Measurements from ENCODE around the gene C2orf92. TPM values are rescaled to one million over a fixed set of nuclear protein-coding genes. Genes with fewer than 3 reads are reported as not detected.

C2orf92 gene
- total and polyA plus RNA-seq, 5 experiments from 2014 or later: 0.35 to 21.2 (median 1.5) TPM

DNA sequence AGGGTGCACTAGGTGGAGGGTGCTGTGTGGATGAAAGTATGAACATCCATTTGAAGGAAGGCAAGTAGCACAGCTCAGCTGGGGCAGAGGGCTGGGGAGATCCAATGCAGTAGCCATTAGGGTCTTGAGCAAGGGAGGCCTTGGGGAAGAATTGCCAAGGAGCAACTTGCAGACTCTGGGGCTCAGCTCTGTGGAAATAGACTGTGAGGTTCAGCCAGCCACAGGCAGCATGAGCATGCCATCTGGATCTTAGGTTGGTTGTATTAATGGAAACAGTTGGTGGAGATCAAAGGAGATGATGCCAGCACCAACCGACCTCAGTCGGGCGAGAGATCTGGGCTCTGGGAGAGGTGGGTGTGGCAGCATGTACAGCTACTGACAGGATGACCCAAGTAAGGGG, 49.4 kb downstream of the C2orf92 start:
- H3K36me3 Mint-ChIP-seq: peaks cover 5 to 76% (median 44%) of the 10 kb centered on the region in 3 donors
- peak in 3 of 10 donors; percentile 22 to 59 (median 46) for DNase-seq
- POLR2A ChIA-PET: interaction anchor here (0.6 to 12.8 kb wide), 11 partner anchors 9 to 1181 kb away, joined by 3 to 159 read pairs (median 5); partner anchors contain the start of genes ANKRD36B and COX5B

DNA sequence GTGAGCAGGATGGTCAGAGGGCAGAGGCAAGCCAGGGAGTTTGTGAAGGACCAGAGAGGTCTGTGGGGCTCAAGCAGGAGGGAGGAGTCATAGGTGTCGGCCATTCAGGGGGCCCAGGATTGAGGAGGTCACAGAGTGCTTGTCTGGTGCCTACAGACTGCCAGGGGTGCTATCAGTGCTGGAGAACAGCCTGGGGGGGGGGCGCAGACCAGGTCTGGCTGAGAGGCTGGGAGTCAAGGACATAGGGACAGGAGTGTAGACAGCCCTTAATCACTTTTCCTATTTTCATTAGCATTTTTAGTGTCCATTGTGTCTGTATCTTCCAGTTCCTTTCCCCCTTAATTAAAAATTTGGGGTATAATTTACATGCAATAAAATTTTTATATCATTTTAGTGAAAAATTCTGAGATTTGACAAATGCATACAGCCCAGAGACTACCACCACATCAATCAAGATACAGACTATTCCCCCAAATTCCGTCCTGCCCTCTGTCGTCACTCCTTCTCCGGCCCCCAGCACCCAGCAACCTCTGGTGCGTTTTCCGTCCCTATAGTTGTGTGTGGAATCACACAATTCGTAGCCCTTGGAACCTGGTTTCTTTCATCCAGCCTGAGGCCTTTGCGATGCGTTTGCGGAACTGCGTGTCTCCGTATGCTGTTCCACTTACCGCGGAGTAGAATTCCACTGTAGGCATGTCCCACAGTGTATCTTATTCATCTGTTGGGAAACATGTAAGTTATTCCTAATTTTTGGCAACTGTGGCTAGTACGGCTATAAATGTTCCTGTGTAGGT, 50.0 kb downstream of the C2orf92 start:
- ATAC-seq: peak in 1 of 2 donors; percentile 2
- H3K27me3 Mint-ChIP-seq: no peaks in the 10 kb centered on the region
- peak overlapping the region; percentile 93 to 100 (median 99) for H3K27ac Mint-ChIP-seq
- POLR2A ChIA-PET: interaction anchor here (0.6 to 12.8 kb wide), 5 partner anchors 10 to 753 kb away, joined by 4 to 159 read pairs (median 5); partner anchors contain the start of gene COX5B
- H3K9me3 Mint-ChIP-seq: no peaks in the 10 kb centered on the region
- H3K36me3 Mint-ChIP-seq: peaks cover 5 to 82% (median 39%) of the 10 kb centered on the region in 3 donors
- H3K4me1 Mint-ChIP-seq: peaks cover 58 to 86% (median 84%) of the 10 kb centered on the region in 4 donors
- DNase-seq: peak in 1 of 10 donors; percentile 55
- peak overlapping the region; percentile 88 to 99 (median 94) for H3K4me3 Mint-ChIP-seq

More for the DNA sequence above, 49.4 kb downstream of the C2orf92 start:
- H3K4me1 Mint-ChIP-seq: peaks cover 58 to 89% (median 82%) of the 10 kb centered on the region in 4 donors
- peak overlapping the region; percentile 88 to 99 (median 94) for H3K4me3 Mint-ChIP-seq
- H3K27ac Mint-ChIP-seq: peak overlapping the region; percentile 93 to 100 (median 99)
- ATAC-seq: peak; percentile 34 to 35
- no peaks in the 10 kb centered on the region for H3K27me3 Mint-ChIP-seq
- no peaks in the 10 kb centered on the region for H3K9me3 Mint-ChIP-seq

DNA sequence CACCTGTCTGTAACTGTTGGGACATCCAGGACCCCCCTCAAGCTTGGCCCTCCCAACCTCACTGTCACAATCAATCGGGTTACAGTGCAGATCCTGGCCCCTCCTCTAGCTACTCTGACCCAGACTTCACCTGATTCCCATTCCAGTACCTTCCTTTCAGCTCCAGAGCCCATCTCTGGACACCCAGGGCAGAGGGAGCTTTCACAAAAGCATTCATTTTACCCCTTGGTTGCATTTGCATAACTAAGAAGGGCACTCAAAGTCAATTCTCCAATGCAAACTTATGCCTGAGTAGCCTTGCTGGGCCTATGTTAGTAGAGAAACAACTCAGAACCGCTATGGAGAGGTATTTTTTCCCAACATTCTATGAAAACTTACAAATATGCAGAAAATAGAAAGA, 51.2 kb downstream of the C2orf92 start:
- H3K4me3 Mint-ChIP-seq: peak overlapping the region; percentile 36 to 99 (median 73)
- peaks cover 5 to 82% (median 36%) of the 10 kb centered on the region in 3 donors for H3K36me3 Mint-ChIP-seq

DNA sequence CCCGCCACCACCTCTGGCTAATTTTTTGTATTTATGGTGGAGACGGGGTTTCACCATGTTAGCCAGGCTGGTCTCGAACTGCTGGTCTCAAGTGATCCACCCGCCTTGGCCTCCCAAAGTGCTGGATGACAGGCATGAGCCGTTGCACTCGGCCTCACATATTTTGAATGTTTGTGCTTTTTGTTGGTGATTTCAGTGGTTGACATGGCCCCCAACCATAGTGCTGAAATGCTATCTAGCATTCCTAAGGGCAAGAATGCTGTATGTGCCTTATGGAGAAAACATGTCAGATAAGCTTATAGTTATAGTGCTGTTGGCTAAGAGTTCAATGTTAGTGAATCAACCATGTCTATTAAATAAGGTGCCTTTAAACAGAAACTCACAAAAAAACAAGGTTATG, 52.7 kb downstream of the C2orf92 start:
- Mint-ChIP-seq H3K27ac (peak overlapping the region; percentile 63 to 89 (median 78)), H3K4me3 (peak overlapping the region in 6 of 10 donors; percentile 4 to 51 (median 38)), H3K27me3 (no peaks in the 10 kb centered on the region), H3K4me1 (peaks cover 45 to 89% (median 85%) of the 10 kb centered on the region in 4 donors), H3K36me3 (peaks cover 5 to 85% (median 42%) of the 10 kb centered on the region in 3 donors), H3K9me3 (no peaks in the 10 kb centered on the region)
- POLR2A ChIA-PET: interaction anchor here (0.8 to 9.5 kb wide), 3 partner anchors 9 to 58 kb away, joined by 3 to 49 read pairs (median 4); partner anchors contain the start of genes ACTR1B and ZAP70
- no peak for ATAC-seq
- DNase-seq: no peak

More for the DNA sequence above, 51.2 kb downstream of the C2orf92 start:
- Mint-ChIP-seq H3K9me3 (no peaks in the 10 kb centered on the region), H3K27ac (peak overlapping the region; percentile 93 to 100 (median 98)), H3K27me3 (no peaks in the 10 kb centered on the region), H3K4me1 (peaks cover 51 to 88% (median 85%) of the 10 kb centered on the region in 4 donors)
- POLR2A ChIA-PET: interaction anchor here (0.7 kb wide), 1 partner anchor 26 kb away, joined by 4 read pairs; no protein-coding TSS in a partner anchor
- DNase-seq (peak in 1 of 10 donors; percentile 43), ATAC-seq (no peak)

DNA sequence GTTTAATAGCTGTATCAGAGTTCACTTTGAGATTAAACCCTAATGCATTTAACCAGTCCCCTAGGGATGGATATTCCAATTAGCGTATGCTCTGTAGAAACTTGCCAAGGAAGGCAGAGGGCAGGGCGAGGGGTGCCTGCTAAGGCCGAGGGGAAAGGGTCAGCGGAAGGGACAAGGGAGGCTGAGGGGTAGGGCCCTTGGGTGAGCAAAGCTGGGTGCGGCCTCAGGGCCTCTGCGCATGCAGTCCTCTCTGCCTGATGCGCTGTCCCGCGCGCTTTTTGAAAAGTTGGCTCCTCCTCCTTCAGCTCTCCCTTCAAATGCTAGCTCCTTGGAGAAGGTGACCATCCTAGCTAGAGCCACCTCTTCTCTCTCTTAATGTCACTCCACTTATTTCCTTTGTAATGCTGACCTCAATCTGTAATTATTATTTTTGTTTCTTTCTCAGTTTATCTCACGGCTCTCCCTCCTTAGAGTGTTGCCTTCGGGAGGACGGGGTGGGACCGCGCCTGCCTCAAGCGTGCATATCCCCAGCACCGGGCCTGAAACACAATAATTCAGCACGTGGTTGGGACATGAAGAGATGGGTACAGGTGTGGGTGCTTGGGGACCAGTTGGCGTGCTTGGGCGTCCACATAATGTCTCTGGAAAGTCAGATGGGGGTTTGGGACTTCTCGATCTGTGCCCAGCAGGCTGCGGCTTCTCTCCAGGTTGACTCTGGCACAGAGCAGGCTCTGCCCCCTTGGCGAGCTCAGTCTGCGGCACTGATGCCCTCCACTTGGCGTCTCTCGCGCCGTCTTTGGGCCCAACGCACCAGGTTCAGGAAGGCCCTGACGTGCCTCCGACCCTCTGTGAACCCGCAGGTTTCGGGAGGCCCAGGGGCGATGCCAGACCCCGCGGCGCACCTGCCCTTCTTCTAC, 53.9 kb downstream of the C2orf92 start:
- H3K36me3 Mint-ChIP-seq: peaks cover 8 to 97% (median 39%) of the 10 kb centered on the region in 3 donors
- no peaks in the 10 kb centered on the region for H3K9me3 Mint-ChIP-seq
- H3K4me3 Mint-ChIP-seq: peak overlapping the region in 6 of 10 donors; percentile 8 to 51 (median 41)
- no peaks in the 10 kb centered on the region for H3K27me3 Mint-ChIP-seq
- peaks cover 48 to 92% (median 85%) of the 10 kb centered on the region in 4 donors for H3K4me1 Mint-ChIP-seq
- no peak for ATAC-seq
- H3K27ac Mint-ChIP-seq: peak overlapping the region; percentile 60 to 91 (median 77)
- no peak for DNase-seq
- POLR2A ChIA-PET: interaction anchor here (0.9 to 9.5 kb wide), 4 partner anchors 10 to 20 kb away, joined by 3 to 49 read pairs (median 3); partner anchors contain the start of gene ZAP70

DNA sequence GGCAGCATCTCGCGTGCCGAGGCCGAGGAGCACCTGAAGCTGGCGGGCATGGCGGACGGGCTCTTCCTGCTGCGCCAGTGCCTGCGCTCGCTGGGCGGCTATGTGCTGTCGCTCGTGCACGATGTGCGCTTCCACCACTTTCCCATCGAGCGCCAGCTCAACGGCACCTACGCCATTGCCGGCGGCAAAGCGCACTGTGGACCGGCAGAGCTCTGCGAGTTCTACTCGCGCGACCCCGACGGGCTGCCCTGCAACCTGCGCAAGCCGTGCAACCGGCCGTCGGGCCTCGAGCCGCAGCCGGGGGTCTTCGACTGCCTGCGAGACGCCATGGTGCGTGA, 54.5 kb downstream of the C2orf92 start:
- H3K27me3 Mint-ChIP-seq: no peaks in the 10 kb centered on the region
- peak overlapping the region in 1 of 10 donors; percentile 67 for H3K27ac Mint-ChIP-seq
- H3K9me3 Mint-ChIP-seq: no peaks in the 10 kb centered on the region
- ATAC-seq: no peak
- peaks cover 8 to 98% (median 42%) of the 10 kb centered on the region in 3 donors for H3K36me3 Mint-ChIP-seq
- peaks cover 44 to 92% (median 82%) of the 10 kb centered on the region in 4 donors for H3K4me1 Mint-ChIP-seq
- POLR2A ChIA-PET: interaction anchor here (0.9 to 9.5 kb wide), 3 partner anchors 11 to 20 kb away, joined by 3 to 49 read pairs (median 3); partner anchors contain the start of gene ZAP70
- peak overlapping the region in 2 of 10 donors; percentile 43 to 60 for H3K4me3 Mint-ChIP-seq
- no peak for DNase-seq

DNA sequence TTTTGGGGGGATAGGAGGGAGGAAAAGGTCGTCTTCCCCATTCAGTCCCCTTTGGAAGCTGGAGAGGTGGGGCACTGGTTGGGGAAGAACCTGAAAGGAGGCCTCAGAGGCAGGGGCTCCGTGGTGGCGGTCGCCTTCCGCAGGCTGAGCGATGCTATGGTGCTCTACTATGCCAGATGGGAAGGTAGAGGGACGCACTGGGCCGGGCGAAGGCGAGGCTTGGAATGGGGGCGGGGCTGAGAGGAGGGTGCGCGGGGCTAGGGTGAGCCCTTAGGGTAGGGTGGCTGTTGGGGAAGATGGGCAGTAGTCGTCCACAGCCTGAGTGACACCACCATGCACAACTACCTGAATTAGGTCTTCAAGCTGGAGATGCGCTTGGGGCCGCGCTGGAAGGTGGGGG, 55.0 kb downstream of the C2orf92 start:
- H3K4me3 Mint-ChIP-seq: peak overlapping the region in 2 of 10 donors; percentile 43 to 60
- peaks cover 8 to 98% (median 45%) of the 10 kb centered on the region in 3 donors for H3K36me3 Mint-ChIP-seq
- DNase-seq (no peak), ATAC-seq (no peak)
- H3K4me1 Mint-ChIP-seq: peaks cover 40 to 92% (median 80%) of the 10 kb centered on the region in 4 donors
- H3K27me3 Mint-ChIP-seq: no peaks in the 10 kb centered on the region
- H3K27ac Mint-ChIP-seq: peak overlapping the region in 5 of 10 donors; percentile 10 to 91 (median 60)
- no peaks in the 10 kb centered on the region for H3K9me3 Mint-ChIP-seq
- POLR2A ChIA-PET: interaction anchor here (9.5 kb wide), 1 partner anchor 11 kb away, joined by 49 read pairs; the partner anchor contains the start of gene ZAP70

DNA sequence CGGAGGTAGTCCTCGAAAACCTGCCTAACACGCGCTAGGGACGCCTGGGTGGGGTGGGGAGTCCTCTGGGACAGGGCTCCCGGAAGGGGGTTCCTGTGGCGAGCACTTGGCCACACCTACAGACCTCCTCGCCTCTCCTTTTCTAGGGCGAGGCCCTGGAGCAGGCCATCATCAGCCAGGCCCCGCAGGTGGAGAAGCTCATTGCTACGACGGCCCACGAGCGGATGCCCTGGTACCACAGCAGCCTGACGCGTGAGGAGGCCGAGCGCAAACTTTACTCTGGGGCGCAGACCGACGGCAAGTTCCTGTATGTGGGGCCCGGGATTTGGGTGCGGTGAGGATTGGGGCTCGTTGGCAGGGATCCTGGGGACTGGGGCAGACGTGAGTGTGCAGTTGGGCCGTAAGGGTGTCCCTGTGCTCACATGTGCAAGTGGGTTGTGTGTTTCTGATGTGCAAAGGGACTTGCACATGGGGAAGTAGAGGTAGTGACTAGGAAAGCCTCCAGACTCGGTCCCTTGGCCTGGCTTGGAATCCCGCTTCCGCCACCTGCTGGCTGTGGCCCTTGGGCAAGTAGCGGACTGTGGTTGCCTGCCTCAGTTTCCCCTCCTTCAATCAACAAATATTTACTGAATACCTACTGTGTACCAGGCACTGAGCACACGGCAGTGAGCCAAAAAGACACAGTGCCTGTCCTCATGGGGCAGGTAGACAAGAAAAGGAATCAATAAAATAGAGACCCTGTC, 55.6 kb downstream of the C2orf92 start:
- H3K27me3 Mint-ChIP-seq: no peaks in the 10 kb centered on the region
- H3K9me3 Mint-ChIP-seq: peaks cover 0 to under 1% (median 0%) of the 10 kb centered on the region in 9 donors
- H3K36me3 Mint-ChIP-seq: peaks cover 9 to 98% (median 47%) of the 10 kb centered on the region in 3 donors
- peak overlapping the region; percentile 35 to 93 (median 86) for H3K27ac Mint-ChIP-seq
- peak overlapping the region in 3 of 10 donors; percentile 9 to 67 (median 50) for H3K4me3 Mint-ChIP-seq
- ATAC-seq: no peak
- POLR2A ChIA-PET: interaction anchor here (9.5 kb wide), 1 partner anchor 12 kb away, joined by 49 read pairs; the partner anchor contains the start of gene ZAP70
- peaks cover 37 to 89% (median 78%) of the 10 kb centered on the region in 4 donors for H3K4me1 Mint-ChIP-seq
- DNase-seq: no peak

DNA sequence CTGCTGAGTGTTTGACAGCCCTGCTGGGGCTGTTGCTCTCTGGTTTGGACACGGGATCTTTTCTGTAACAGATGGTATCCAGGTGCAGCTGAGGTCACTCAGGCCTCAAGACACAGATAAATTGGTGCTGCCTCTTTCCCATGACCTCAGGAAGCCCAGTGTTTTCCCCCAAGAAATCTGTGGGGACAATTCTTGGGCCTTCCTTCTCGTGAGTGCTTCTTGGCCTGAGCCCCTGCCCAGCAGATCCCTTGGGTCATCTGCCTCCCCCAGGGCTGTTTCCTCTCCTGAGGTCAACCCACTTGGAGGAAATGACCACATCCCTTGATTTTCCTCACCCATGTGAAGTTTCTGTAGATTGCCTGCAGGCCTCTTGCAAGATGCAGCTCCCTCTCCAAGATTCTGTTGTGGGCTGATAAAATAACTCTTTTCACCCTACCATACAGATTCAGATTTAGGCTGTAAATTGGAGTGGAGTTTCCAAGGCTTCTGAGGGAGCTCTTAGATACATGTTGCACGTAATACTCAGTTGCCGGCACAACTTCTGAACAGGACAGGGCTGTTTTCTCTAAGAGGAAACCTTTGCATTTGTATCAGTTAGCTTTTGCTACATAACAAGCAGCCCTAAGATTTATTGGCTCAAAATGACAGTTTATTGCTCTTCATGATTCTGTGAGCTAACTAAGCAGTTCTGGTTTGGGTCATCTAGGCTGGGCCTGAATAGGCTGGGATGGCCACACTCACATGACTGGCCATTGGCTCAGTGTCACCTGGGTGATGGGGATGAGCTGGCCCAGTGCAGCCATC, 57.0 kb downstream of the C2orf92 start:
- Mint-ChIP-seq H3K4me1 (peaks cover 33 to 88% (median 79%) of the 10 kb centered on the region in 4 donors), H3K9me3 (peaks cover 0 to 2% (median 0%) of the 10 kb centered on the region in 9 donors), H3K27ac (peak overlapping the region; percentile 78 to 93 (median 91)), H3K27me3 (no peaks in the 10 kb centered on the region), H3K4me3 (peak overlapping the region in 7 of 10 donors; percentile 9 to 62 (median 44)), H3K36me3 (peaks cover 12 to 100% (median 45%) of the 10 kb centered on the region in 3 donors)
- DNase-seq (no peak), ATAC-seq (no peak)
- POLR2A ChIA-PET: interaction anchor here (0.7 to 9.5 kb wide), 3 partner anchors 9 to 18 kb away, joined by 3 to 49 read pairs (median 40); partner anchors contain the start of gene ZAP70

DNA sequence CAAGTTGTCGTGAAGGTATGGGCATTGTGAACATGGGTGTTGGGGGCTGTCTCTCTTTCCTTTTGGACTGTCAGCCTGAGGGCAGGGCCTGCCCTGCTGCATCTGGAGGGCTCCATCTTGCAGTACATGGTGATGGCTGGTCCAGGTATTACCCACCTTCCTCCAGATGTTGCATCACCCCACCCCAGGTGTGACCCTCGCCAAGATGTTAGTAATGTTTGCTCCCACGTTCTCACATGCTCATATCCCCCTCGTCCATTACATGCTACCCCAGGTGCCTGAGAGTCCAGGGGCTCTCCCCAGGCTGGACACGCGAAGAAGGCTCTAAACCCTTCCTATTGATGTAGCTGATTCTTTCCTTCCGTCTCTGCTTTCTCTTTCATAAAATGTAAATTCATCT, 57.8 kb downstream of the C2orf92 start:
- POLR2A ChIA-PET: interaction anchor here (7.2 to 9.5 kb wide), 2 partner anchors 10 to 14 kb away, joined by 40 to 49 read pairs; partner anchors contain the start of gene ZAP70
- no peak for ATAC-seq
- Mint-ChIP-seq H3K27me3 (no peaks in the 10 kb centered on the region), H3K36me3 (peaks cover 12 to 99% (median 50%) of the 10 kb centered on the region in 3 donors), H3K9me3 (peaks cover 0 to 2% (median 0%) of the 10 kb centered on the region in 9 donors), H3K4me3 (peak overlapping the region in 7 of 10 donors; percentile 6 to 61 (median 44)), H3K27ac (peak overlapping the region; percentile 75 to 92 (median 91)), H3K4me1 (peaks cover 37 to 93% (median 83%) of the 10 kb centered on the region in 4 donors)
- DNase-seq: no peak
